GM21367 (cell line): Measurements from ENCODE around the gene GATD1.

Experiments used
- ATAC-seq: cut with Tn5 transposase; IDR thresholded peaks from one replicate; pipeline ENCODE4 v1.9.1; 2021; ENCODE audit not compliant: unreplicated experiment

Gene GATD1

DNA sequence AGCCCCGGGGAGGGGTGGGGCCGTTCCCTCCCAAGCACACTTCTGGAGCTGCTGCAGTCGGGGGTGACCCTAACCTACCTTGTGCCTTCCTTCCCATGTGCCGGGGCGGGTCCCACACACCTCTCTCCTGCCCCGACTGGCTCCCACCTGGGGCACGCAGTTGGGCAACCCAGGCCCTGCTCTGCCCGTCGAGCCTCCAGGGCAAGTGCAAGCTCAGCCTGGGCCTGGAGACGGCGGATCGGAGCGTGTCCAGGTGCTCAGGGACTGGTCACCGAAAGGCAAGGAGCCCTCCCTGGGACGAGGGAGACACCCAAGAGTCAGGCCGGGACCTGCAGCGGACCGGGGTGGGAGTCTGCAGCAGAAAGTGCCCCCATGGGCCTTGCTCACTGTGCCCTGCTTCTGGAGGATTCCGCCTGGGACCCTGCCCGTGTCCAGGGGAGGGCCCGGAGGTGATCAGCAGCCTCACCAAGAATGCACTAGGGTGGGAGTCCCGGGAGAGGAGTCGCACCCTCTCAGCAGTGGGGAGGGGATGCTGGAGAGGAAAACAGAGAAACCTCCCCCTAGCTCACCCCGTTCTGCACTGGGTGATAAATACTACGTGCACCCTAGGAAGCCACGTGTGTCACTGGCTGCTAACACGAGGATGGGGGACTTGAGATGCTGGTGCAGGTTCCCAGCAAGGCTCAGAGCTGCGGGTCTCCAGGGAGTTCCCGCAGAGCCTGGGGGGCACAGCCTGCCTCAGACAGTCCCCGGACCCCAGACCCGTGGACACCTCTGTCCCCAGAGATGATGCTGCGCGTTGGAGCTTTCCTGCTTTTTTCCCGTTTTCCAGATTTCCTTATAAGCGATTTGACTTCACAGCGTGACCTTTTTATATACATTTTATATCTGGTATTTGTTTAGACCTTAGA lies 5.2 kb upstream of the GATD1 start:
- no peak for ATAC-seq

DNA sequence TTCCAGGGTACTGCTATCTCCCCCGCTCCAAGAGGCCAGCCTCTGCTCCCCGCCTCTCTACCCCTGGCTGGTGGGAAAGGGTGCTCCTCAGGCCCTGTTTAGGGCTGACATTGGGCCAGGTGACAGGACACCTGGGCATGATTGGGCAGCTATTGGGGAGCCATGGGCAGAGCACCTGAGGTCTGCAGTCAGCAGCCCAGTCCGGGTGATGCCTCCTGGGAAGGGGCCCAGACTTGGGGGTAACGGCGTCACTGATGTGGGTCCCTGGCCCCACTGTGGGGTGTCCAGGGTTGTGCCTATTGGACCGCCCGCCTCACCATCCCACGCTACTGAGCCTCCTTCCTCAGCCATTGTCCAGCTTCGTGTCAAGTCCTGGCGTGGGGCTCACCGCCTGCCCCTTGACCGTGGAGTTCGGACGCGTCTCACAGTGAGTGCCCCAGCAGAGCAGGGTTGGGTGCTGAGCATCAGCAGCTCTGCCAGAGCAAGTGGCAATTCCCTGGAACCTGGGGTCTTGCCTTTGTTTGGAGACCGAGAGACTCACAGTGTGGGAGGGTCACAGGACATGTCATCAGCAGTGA lies 2.8 kb upstream of the GATD1 start:
- no peak for ATAC-seq

DNA sequence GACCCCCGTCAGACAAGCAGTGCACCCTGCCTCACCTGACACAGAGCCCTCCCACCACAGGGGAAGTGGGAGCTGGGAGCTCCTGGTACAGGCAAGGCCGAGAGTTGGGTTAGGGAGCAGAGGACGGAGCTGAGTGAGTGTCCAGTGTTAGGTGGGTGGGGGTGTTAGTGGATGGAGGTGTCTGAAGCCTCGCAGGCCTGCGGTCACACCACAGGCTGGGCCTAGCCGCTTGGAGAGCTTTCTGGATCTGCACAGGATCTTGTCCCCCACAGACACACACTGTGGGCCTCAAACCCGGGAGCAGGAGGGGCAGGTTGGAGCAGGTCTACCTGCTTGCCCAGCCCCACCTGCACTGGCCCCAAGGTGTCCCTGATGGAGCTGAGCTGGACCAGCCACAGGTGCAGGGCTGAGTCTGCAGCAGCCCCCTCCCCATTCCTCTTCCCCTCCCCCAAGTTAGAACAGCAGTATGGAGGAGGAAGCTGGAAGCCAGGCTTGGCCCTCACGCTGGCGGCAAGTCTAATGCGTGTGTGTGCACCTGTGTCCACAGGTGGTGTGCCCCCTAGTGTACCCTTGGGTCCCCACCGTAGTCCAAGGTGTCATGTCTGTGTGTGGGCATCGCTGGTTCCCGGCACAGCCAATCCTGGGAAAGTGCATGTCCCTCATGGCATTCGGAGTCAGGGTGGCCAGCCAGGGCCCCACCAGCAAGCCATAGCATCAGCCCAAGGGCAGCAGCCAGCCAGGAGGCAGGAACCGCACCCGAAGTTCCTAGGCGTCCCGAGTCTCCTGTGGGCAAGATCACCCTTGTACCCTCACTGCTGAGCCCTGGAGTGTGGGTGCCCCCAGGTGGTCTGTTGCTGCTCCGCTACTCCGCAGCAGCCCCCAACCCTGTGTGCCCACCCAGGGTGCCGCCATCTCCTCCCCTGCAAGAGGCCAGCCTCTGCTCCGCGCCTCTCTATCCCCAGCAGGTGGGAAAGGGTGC lies 2.0 kb upstream of the GATD1 start:
- no peak for ATAC-seq

DNA sequence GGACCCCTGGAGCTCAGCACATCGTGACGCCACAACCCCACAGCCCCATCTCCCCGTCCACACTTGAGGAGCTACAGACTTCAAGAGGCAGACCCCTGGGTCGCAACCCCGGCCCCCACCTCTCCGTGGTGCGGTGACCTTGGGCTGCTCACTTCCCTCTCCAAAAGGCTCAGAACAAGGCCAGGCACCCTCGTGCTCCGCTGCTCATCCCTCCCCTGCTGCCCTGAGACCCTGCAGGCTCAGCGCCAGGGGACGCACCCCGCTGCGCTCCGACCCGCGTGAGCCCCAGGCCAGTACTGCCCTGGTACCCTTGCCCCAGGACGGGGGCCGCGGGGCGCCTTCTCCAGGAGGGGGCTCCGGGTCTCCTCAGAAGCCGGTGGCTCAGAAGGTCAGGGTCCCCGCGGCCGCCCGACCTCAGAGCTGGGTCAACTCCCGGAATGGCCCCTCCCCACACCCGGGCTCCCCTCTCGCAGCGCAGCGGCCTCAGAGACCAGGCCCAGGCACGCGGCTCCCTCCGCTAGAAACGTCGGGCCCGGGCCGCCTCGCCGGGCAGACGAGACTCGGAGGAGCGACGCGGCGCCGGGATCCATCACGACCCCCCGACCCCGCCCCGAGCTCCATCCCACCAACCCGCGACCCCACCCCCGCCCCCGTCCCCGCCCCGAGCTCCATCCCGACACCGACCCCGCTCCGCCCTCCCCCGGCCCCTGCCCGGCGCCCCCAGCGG lies 563 bp downstream of the GATD1 start:
- peak; percentile 9 for ATAC-seq

DNA sequence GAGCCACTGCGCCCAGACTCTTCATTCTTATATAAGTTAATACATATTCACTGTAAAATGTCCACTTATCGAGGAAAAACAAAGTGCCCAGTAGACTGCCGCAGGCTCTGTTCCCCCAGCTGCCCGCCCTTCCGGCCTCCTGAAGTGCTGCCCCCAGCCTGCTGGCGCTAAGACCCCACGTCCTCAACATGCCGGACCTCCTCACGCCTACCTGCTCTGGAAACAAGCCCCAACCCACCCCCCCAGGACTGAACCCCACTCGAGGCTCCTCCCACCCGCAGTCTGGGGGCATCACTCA lies 1.1 kb downstream of the GATD1 start:
- no peak for ATAC-seq

DNA sequence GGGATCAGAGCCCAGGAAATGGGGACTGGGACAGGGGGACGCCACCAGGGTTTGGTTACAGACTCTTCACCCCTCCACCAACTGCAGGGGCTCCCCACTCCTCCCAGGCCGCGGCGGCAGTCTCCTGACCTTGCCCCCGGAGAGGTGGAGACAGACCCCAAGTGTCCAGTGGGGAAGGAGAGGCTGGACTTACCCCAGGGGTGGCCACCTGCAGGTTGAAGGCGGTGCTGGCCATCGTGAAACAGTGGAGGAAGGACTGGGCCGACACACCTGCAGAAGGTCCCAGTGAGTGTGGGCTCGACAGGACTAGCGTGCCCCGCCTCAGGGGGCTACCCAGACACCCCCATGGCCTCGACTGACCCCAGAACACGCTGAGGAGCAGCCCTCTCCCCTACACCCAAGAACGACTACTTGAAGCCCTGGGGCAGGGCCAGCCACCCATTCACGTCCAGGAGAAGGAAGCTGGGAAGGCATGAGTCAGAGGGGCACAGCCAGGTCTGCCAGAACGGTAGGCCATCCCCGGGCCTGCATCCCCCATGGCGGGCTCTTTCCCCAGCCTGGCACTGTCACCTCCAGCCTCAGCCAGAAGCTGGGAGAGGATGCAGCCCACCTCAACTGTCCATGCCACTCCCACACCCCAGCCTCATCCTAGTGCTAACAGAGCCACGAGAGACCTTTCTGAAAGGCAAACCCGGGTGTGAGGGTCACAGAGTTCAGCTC lies 2.3 kb downstream of the GATD1 start:
- no peak for ATAC-seq

DNA sequence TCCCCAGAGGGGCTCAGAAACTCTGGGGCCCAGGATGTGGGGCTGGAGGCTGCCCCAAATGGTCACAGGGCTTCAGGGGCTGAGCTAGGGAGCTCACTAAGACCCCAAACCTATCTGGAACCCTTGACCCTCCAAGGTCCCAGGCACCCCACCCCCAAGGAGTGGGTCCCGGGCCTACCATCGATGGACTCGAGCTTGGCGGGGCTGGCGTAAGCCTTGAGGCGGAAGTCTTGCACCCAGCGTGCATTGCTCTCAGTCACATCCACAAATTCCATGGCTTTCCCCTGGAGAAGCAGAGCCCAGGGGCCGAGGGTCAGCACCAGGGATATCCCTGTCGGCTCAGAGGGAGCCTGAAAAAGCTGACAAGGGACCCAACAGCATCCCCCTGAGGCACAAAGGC lies 3.5 kb downstream of the GATD1 start:
- no peak for ATAC-seq

DNA sequence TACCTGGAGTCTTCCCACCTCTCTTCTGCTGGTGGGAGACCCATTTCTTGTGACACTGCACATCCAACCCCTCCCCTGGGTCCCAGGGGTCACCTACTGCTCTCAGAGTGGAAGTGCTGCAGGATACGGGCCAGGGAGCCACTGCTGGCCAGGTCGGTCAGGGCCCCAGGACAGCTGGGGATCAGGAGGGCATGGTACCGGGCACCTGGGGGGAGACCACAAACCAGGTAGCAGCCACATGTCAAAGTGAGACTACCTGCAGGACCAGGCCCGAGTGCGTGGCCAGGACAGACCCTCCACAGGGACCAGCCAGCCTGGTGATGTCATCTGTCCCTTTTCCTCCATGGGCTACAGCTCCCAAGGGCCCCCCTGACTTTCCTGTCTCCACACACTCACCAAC lies 3.9 kb downstream of the GATD1 start:
- no peak for ATAC-seq

DNA sequence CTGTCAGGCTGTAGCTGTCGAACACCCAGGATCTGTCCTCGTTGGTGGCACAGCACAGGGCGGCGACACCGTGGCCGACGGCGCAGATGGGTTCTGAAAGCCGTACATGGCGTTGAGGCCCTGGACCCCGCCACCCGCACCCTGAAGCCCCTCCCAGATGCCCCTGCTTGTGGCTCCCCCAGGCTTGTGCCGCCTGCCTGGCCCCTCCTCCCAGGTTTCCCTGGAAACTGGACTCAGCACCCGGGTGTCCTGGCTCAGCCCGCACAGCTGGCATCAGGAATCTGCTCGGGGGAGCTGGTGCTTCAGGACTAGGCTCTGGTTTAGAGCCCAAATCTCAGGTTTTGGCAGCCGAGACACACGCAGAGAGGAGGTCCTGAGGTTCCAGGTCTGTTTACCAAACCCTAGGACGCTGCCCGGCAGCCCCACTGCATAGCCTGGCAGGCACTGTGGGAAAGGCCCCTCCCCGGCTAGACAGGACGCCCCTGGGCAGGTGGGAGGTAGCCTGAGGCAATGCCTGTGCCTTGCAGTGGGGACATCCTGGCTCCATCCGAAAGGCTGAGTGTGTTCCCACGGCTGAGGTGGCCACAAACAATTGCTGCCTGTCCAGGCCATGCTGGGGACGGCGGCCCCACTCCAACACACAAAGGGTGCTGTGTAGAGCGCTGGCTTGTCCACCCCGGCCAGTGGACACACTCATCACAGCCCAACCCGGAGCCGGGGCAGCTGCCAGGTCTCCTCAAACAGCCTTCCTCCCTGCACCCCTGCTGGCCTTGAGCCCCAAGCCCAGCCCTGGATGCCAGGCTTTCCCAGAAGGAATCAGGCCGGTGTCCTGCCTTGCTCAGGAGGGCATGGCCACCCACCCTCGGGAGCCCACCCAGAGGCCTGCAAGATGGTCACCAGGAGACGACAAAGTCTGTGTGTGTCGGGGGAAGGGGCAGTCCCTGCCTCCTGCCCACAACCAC lies 4.6 kb downstream of the GATD1 start:
- no peak for ATAC-seq

DNA sequence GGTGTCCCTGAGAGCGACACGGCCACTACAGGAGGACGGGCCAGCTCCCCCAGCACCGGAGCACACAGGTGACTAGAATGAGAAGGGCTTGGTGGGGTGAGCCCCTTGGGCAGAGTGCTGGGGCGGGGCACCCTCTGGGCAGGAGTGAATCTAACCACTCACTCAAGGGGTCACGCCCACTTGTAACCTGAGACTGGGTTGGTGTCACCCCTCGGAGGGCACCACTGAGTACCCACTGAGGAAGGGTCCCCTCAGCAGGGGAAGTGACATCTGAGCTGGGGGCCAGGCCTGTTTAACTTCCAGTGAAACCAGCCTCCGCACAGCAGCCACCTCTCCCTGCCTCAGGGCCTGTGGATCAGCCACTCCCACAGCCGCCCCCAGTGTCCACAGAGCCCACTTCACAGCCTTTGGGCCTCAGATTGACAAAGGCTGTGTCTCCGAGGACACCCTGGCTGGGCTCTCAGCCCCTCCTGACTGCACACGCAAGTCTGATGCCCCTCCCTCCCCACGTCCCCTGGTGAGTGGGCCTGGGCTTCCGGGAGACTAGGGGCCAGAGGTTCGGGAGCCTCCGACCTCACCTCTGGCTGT lies 5.6 kb downstream of the GATD1 start:
- no peak for ATAC-seq

DNA sequence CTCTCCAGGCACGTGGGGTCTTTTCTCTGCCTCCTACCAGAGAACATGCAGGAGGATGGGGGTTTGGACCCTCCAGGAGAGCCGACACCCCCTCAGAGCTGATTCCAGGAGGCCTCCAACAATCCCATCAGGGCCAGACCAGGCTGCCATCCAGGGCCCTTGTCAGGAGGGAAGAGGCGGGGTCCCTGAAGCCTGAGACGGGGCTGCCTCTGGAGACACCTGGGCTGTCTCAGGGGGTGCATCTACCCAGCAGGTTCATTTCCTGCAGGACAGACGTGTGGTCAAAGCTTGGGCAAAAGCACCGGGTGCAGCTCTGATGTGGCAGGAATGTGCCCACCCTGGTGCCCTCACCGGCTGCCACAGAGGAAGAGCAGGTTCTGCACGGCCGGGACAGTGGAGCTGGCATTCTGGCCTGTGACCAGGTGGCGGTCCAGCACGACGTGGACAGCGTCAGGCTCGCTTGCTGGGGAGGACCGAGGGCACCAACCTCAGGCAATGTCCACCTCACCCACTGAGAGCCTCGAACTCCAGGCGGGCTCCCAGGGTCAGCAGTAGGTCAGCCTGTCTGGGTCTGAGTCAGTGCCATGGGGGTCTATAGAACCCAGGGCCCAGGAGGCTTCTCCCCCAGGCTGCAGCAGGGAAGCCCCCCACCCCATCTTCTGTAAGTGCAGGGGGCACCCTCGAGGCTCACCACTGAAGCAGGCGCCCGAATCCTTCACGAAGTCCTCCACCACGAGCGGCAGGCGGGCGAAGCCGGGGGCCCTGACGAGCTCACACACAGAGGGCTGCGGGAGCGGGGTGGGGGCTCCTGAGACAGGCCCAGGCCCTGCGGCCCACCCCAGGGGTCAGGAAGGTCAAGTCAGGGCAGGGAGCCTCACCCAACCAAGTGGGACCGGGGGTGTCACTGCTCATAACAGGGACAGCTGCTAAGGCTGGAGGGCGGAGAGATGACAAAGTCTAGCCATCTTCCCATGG lies 6.4 kb downstream of the GATD1 start:
- ATAC-seq, result no peak

DNA sequence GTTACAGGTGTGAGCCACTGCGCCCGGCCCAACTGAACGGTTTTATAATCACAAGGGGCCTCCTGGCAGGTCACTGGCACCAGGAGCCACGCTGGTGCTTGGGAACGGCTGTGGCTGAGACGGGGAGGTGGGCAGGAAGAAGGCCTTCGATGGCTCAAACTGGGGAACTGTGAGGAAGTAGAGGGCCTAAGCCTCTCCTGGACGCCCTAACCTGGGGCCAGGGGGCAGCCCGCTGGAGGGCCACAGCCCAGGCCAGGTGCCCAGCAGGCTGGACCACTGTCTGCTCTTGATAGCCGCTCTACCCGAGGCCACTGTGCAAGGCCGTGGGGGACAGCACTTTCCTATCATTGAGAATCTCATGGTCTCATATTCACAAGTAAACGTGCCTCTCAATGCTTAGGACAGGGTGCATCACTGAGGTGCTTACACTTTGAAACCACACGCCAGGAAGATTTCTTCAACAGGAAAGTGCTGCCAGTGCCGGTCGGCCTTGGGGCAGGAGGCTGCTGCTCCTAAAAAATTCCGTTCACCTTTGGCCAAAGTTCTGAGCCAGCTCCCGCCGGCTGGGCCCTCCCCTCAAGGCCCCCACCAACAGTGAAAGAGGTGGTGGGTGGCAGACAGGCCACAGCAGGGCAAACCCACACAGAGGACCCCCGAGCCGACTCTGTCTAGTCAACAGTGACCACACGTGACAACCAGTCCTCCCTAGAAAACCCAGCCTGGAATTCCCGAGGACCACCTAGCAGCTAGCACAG lies 7.2 kb downstream of the GATD1 start:
- ATAC-seq, result no peak

DNA sequence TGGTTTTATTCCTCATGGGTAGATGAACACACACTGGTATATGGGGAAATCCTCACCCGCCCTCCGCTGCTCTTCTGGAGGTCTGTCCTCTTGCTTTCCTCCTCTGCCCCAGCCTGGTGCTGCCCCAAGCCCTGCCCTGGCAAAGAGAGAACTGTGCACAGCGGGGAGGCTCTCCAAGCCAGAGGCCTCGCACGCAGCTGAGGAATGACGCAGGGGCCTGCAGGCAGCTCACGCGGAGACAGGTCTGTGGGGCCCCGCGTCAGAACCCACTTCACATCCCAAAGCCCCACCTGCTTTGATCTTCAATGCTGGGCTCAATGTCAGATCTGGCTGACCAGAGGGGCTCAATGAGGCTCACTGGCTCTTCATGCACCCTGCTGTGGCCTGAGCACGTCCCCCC lies 10.0 kb downstream of the GATD1 start:
- ATAC-seq, result no peak

DNA sequence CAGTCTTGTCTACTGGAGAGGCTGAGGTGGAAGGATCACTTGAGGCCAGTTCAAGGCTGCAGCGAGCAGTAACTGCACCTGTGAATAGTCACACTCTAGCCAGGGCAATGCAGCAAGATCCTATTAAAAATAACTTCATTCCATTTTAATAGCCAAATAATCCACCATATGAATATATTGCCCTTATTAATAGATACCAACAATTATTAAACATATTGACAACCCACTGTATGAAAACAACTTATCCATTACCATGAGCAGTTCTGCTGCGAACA lies 10.4 kb downstream of the GATD1 start:
- ATAC-seq, result no peak

DNA sequence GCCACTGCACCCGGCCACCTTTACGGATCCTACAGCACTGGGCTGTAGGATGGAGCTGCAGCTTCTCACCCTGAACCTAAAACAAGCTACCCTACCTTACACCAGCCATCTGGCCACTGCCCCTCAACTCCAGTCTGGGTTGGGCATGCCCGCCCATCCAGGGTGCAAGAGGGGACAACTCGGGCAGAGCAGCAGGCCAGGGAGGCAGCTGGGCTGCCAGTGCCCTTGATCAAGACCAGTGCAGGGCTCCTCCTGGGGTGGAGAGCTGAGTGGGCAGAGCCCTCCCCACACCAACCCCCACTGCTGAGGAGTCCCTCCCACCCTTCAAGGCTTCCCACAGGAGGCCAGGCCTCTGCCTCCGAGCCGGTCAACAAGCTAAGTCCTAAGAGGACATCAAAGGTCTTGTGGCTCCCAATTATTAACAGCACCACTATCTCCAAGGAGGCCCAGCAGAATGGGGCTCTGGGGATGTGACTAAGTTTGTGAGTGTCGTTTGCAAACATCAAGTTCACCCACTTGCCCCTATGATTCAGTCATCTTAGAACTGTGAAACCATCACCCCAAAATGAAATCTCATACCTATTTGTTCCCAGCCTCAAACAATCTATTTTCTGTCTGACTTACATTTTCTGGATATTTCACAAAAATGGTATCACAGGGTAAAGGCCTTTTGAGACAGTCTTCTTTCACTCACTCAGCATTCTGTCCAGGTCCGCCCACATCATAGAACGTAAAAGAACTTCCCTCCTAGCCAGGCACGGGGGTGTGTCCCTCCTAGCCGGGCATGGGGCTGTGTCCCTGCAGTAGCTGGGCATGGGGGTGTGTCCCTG lies 11.0 kb downstream of the GATD1 start:
- ATAC-seq, result no peak

DNA sequence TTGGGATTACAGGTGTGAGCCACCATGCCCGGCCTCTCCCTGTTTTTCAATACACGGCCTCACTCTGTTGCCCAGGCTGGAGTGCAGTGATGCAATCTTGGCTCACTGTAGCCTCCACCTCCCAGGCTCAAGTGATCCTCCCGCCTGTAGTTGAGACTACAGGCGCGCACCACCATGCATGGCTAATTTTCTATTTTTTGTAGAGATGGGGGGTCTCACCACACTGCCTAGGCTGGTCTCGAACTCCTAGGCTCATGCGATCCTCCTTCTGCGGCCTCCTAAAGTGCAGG lies 11.5 kb downstream of the GATD1 start:
- ATAC-seq, result no peak
